Measurements from ENCODE around the gene NT5C1B. TPM values are rescaled to one million over a fixed set of nuclear protein-coding genes. Genes with fewer than 3 reads are reported as not detected.
"Not testable (repeated sequence)": the region's sequence is repeated elsewhere in the genome, so short reads cannot be mapped to it uniquely, and the experiment has no call there.

Gene NT5C1B
- not detected for polyA plus RNA-seq (2013, experiment 1 of 2)
- polyA plus RNA-seq (2013, experiment 2 of 2): not detected

- Histone ChIP-seq H3K9ac (ENCODE audit: low read depth, low read length, poor library complexity) (no peak within 1 kb of the TSS), H2BK120ac (ENCODE audit: low read depth, low read length) (no peak within 1 kb of the TSS), H3K23ac (ENCODE audit: low read depth, low read length, poor library complexity) (no peak within 1 kb of the TSS), H3K36me3 (replicated peaks in 1 of 2; ENCODE audit: control insufficient read depth in 2 of 2, insufficient read depth in 2 of 2, low read length in 2 of 2) (no peaks in the 10 kb centered on the region), H3K4ac (ENCODE audit: low read length) (no peak within 1 kb of the TSS), H3K4me3 (ENCODE audit: low read length in 2 of 2) (no peak within 1 kb of the TSS), H3K79me1 (ENCODE audit: low read depth, low read length) (no peaks in the 10 kb centered on the region), H4K8ac (ENCODE audit: low read depth, low read length) (no peak within 1 kb of the TSS), H3K27me3 (ENCODE audit: control insufficient read depth in 3 of 3, insufficient read depth in 3 of 3, low read depth in 1 of 3, low read length in 3 of 3) (no peaks in the 10 kb centered on the region), H2AFZ (ENCODE audit: low read length) (no peak within 1 kb of the TSS), H2BK12ac (ENCODE audit: low read length) (no peak within 1 kb of the TSS), H3K14ac (ENCODE audit: low read length) (no peak within 1 kb of the TSS), H3K27ac (replicated peaks; ENCODE audit: low read length) (no peak within 1 kb of the TSS), H2AK5ac (ENCODE audit: low read depth, low read length) (no peak within 1 kb of the TSS), H2BK15ac (ENCODE audit: low read length) (no peak within 1 kb of the TSS), H3K18ac (ENCODE audit: low read length) (no peak within 1 kb of the TSS), H3K4me2 (ENCODE audit: insufficient read depth, low read length, poor library complexity, severe bottlenecking) (no peak within 1 kb of the TSS), H3K9me3 (replicated peaks in 1 of 2; ENCODE audit: control insufficient read depth in 2 of 2, insufficient read depth in 1 of 2, low read depth in 1 of 2, low read length in 2 of 2) (peaks cover 0 to 3% of the 10 kb centered on the region in 2 donors), H2BK5ac (ENCODE audit: low read length) (no peak within 1 kb of the TSS), H3K4me1 (ENCODE audit: control insufficient read depth in 2 of 2, insufficient read depth in 1 of 2, low read depth in 1 of 2, low read length in 2 of 2) (no peaks in the 10 kb centered on the region), H4K91ac (ENCODE audit: low read depth, low read length, poor library complexity) (no peak within 1 kb of the TSS)
- DNase-seq (ENCODE audit: low spot score): no peak
- WGBS, 2 donors (ENCODE audit: extremely low coverage in 2 of 2, insufficient read length in 2 of 2, insufficient replicate concordance in 1 of 2): no CpG with 5 or more reads among the region's 1 CpG
Measured at GRCh38 chr2:18589354-18589753, at the start of gene NT5C1B. Gene NT5C1B, minus strand, starts transcription at chr2:18589569. Its CDS starts 101 bp downstream, at chr2:18589468.

- Histone ChIP-seq H3K4me3 (ENCODE audit: low read length in 2 of 2) (no peak overlapping the region), H4K8ac (ENCODE audit: low read depth, low read length) (no peak overlapping the region), H3K14ac (ENCODE audit: low read length) (no peak overlapping the region), H2AK5ac (ENCODE audit: low read depth, low read length) (no peak overlapping the region), H3K9me3 (replicated peaks in 1 of 2; ENCODE audit: control insufficient read depth in 2 of 2, insufficient read depth in 1 of 2, low read depth in 1 of 2, low read length in 2 of 2) (no peaks in the 10 kb centered on the region), H2BK12ac (ENCODE audit: low read length) (no peak overlapping the region), H3K27ac (replicated peaks; ENCODE audit: low read length) (no peak overlapping the region), H2BK5ac (ENCODE audit: low read length) (no peak overlapping the region), H3K4me2 (ENCODE audit: insufficient read depth, low read length, poor library complexity, severe bottlenecking) (no peak overlapping the region), H2BK15ac (ENCODE audit: low read length) (no peak overlapping the region), H3K4me1 (ENCODE audit: control insufficient read depth in 2 of 2, insufficient read depth in 1 of 2, low read depth in 1 of 2, low read length in 2 of 2) (no peaks in the 10 kb centered on the region), H3K4ac (ENCODE audit: low read length) (no peak overlapping the region), H3K36me3 (replicated peaks in 1 of 2; ENCODE audit: control insufficient read depth in 2 of 2, insufficient read depth in 2 of 2, low read length in 2 of 2) (no peaks in the 10 kb centered on the region), H4K91ac (ENCODE audit: low read depth, low read length, poor library complexity) (no peak overlapping the region), H3K23ac (ENCODE audit: low read depth, low read length, poor library complexity) (no peak overlapping the region), H3K9ac (ENCODE audit: low read depth, low read length, poor library complexity) (no peak overlapping the region), H2AFZ (ENCODE audit: low read length) (no peak overlapping the region), H3K79me1 (ENCODE audit: low read depth, low read length) (no peaks in the 10 kb centered on the region), H3K18ac (ENCODE audit: low read length) (no peak overlapping the region), H3K27me3 (ENCODE audit: control insufficient read depth in 3 of 3, insufficient read depth in 3 of 3, low read depth in 1 of 3, low read length in 3 of 3) (no peaks in the 10 kb centered on the region), H2BK120ac (ENCODE audit: low read depth, low read length) (no peak overlapping the region)
- no CpG with 5 or more reads among the region's 1 CpG for WGBS, 2 donors (ENCODE audit: extremely low coverage in 2 of 2, insufficient read length in 2 of 2, insufficient replicate concordance in 1 of 2)
- DNase-seq (ENCODE audit: low spot score): no peak
Measured at GRCh38 chr2:18637196-18637595, 47.8 kb upstream of the NT5C1B start.

- H2AFZ ChIP-seq (ENCODE audit: low read length); H3K4ac ChIP-seq (ENCODE audit: low read length); H2BK15ac ChIP-seq (ENCODE audit: low read length); H2BK120ac ChIP-seq (ENCODE audit: low read depth, low read length); DNase-seq (ENCODE audit: low spot score); H3K23ac ChIP-seq (ENCODE audit: low read depth, low read length, poor library complexity); H3K4me1 ChIP-seq (ENCODE audit: control insufficient read depth in 2 of 2, insufficient read depth in 1 of 2, low read depth in 1 of 2, low read length in 2 of 2); H3K9me3 ChIP-seq (replicated peaks in 1 of 2; ENCODE audit: control insufficient read depth in 2 of 2, insufficient read depth in 1 of 2, low read depth in 1 of 2, low read length in 2 of 2); H3K36me3 ChIP-seq (replicated peaks in 1 of 2; ENCODE audit: control insufficient read depth in 2 of 2, insufficient read depth in 2 of 2, low read length in 2 of 2); H2AK5ac ChIP-seq (ENCODE audit: low read depth, low read length); H3K27me3 ChIP-seq (ENCODE audit: control insufficient read depth in 3 of 3, insufficient read depth in 3 of 3, low read depth in 1 of 3, low read length in 3 of 3); H2BK12ac ChIP-seq (ENCODE audit: low read length); H3K4me2 ChIP-seq (ENCODE audit: insufficient read depth, low read length, poor library complexity, severe bottlenecking); H4K8ac ChIP-seq (ENCODE audit: low read depth, low read length); H2BK5ac ChIP-seq (ENCODE audit: low read length); H3K18ac ChIP-seq (ENCODE audit: low read length); H3K9ac ChIP-seq (ENCODE audit: low read depth, low read length, poor library complexity); H3K79me1 ChIP-seq (ENCODE audit: low read depth, low read length); H3K4me3 ChIP-seq (ENCODE audit: low read length in 2 of 2); H4K91ac ChIP-seq (ENCODE audit: low read depth, low read length, poor library complexity); H3K27ac ChIP-seq (replicated peaks; ENCODE audit: low read length); H3K14ac ChIP-seq (ENCODE audit: low read length): not testable (repeated sequence)
- no CpG with 5 or more reads among the region's 3 CpGs for WGBS, 2 donors (ENCODE audit: extremely low coverage in 2 of 2, insufficient read length in 2 of 2, insufficient replicate concordance in 1 of 2)
Measured at GRCh38 chr2:18632699-18633098, 43.3 kb upstream of the NT5C1B start.

GRCh38 chr2:18630941-18631340 lies 41.6 kb upstream of the NT5C1B start:
- no peak overlapping the region for H2AK5ac ChIP-seq (ENCODE audit: low read depth, low read length)
- no peak overlapping the region for H3K9ac ChIP-seq (ENCODE audit: low read depth, low read length, poor library complexity)
- H3K79me1 ChIP-seq (ENCODE audit: low read depth, low read length): no peaks in the 10 kb centered on the region
- H2BK120ac ChIP-seq (ENCODE audit: low read depth, low read length): no peak overlapping the region
- no peaks in the 10 kb centered on the region for H3K27me3 ChIP-seq (ENCODE audit: control insufficient read depth in 3 of 3, insufficient read depth in 3 of 3, low read depth in 1 of 3, low read length in 3 of 3)
- H4K91ac ChIP-seq (ENCODE audit: low read depth, low read length, poor library complexity): no peak overlapping the region
- no peaks in the 10 kb centered on the region for H3K9me3 ChIP-seq (replicated peaks in 1 of 2; ENCODE audit: control insufficient read depth in 2 of 2, insufficient read depth in 1 of 2, low read depth in 1 of 2, low read length in 2 of 2)
- H2BK15ac ChIP-seq (ENCODE audit: low read length): no peak overlapping the region
- H3K4me3 ChIP-seq (ENCODE audit: low read length in 2 of 2): no peak overlapping the region
- H2BK12ac ChIP-seq (ENCODE audit: low read length): no peak overlapping the region
- no peak overlapping the region for H3K18ac ChIP-seq (ENCODE audit: low read length)
- H3K14ac ChIP-seq (ENCODE audit: low read length): no peak overlapping the region
- no peak overlapping the region for H2AFZ ChIP-seq (ENCODE audit: low read length)
- H3K23ac ChIP-seq (ENCODE audit: low read depth, low read length, poor library complexity): no peak overlapping the region
- H3K27ac ChIP-seq (replicated peaks; ENCODE audit: low read length): no peak overlapping the region
- no peak overlapping the region for H3K4ac ChIP-seq (ENCODE audit: low read length)
- H3K36me3 ChIP-seq (replicated peaks in 1 of 2; ENCODE audit: control insufficient read depth in 2 of 2, insufficient read depth in 2 of 2, low read length in 2 of 2): no peaks in the 10 kb centered on the region
- no peak overlapping the region for H2BK5ac ChIP-seq (ENCODE audit: low read length)
- H4K8ac ChIP-seq (ENCODE audit: low read depth, low read length): no peak overlapping the region
- no peak for DNase-seq (ENCODE audit: low spot score)
- no peak overlapping the region for H3K4me2 ChIP-seq (ENCODE audit: insufficient read depth, low read length, poor library complexity, severe bottlenecking)
- no peaks in the 10 kb centered on the region for H3K4me1 ChIP-seq (ENCODE audit: control insufficient read depth in 2 of 2, insufficient read depth in 1 of 2, low read depth in 1 of 2, low read length in 2 of 2)

Measured in neuronal stem cell (in vitro differentiated cells).